DMS53 treated with DMSO at 0.1 percent for 48 hours (cell line): ENCODE measurements around the gene WNT11.

Source experiments
- DNase-seq: peaks from one replicate; lab custom pipeline; 2025; ENCODE audit not compliant: unreplicated experiment; lab: John Stamatoyannopoulos, UW

Gene WNT11

GRCh38 chr11:76219243-76219642 lies 12.9 kb upstream of the WNT11 start:
- DNase-seq = no peak

- DNase-seq = no peak
Observed at GRCh38 chr11:76218449-76219178, 12.3 kb upstream of the WNT11 start.

- peak; percentile 97 for DNase-seq
Observed at GRCh38 chr11:76217653-76218160, 11.4 kb upstream of the WNT11 start.

GRCh38 chr11:76216536-76217325 lies 10.4 kb upstream of the WNT11 start:
- no peak for DNase-seq

- DNase-seq = peak; percentile 27
Observed at GRCh38 chr11:76215941-76216340, 9.6 kb upstream of the WNT11 start.

- DNase-seq = no peak
Observed at GRCh38 chr11:76214968-76215548, 8.8 kb upstream of the WNT11 start.

GRCh38 chr11:76214186-76214585 lies 7.9 kb upstream of the WNT11 start:
- DNase-seq = no peak

- peak; percentile 31 for DNase-seq
Observed at GRCh38 chr11:76212086-76213035, 6.1 kb upstream of the WNT11 start.

- no peak for DNase-seq
Observed at GRCh38 chr11:76210931-76211851, 4.9 kb upstream of the WNT11 start.

- DNase-seq = peak; percentile 76
Observed at GRCh38 chr11:76209973-76210930, 4.0 kb upstream of the WNT11 start.

GRCh38 chr11:76209375-76209972 lies 3.2 kb upstream of the WNT11 start:
- DNase-seq = peak; percentile 84

- DNase-seq = peak; percentile 91
Observed at GRCh38 chr11:76208438-76209374, 2.4 kb upstream of the WNT11 start.

- peak; percentile 95 for DNase-seq
Observed at GRCh38 chr11:76207642-76208401, 1.5 kb upstream of the WNT11 start.

GRCh38 chr11:76206077-76206326 lies 300 bp downstream of the WNT11 start:
- DNase-seq = no peak

GRCh38 chr11:76205252-76206076 lies 838 bp downstream of the WNT11 start:
- DNase-seq = no peak

GRCh38 chr11:76203937-76204336 lies 2.4 kb downstream of the WNT11 start:
- no peak for DNase-seq
